A549 (cell line): Measurements from ENCODE around the gene PRKCSH.

Experiments
- RAD21 ChIP-seq, 2 experiments: fragments of >200 bp in 1 of 2; sonication (Bioruptor Twin) in 1 of 2; formaldehyde crosslinking in 1 of 2; IDR thresholded peaks in 1 of 2; conservative IDR thresholded peaks in 1 of 2; 2 replicates in 1 of 2; 3 replicates in 1 of 2; pipeline ENCODE4 v1.6.1; 2012 to 2018; ENCODE audit warnings: inconsistent platforms in 1 of 2
- TF ChIP-seq, protein P1 (sequence below): fragments of >200 bp; sonication (Bioruptor Twin); formaldehyde crosslinking; IDR thresholded peaks from 3 replicates; pipeline ENCODE4 v1.5.1; 2016

DNA sequence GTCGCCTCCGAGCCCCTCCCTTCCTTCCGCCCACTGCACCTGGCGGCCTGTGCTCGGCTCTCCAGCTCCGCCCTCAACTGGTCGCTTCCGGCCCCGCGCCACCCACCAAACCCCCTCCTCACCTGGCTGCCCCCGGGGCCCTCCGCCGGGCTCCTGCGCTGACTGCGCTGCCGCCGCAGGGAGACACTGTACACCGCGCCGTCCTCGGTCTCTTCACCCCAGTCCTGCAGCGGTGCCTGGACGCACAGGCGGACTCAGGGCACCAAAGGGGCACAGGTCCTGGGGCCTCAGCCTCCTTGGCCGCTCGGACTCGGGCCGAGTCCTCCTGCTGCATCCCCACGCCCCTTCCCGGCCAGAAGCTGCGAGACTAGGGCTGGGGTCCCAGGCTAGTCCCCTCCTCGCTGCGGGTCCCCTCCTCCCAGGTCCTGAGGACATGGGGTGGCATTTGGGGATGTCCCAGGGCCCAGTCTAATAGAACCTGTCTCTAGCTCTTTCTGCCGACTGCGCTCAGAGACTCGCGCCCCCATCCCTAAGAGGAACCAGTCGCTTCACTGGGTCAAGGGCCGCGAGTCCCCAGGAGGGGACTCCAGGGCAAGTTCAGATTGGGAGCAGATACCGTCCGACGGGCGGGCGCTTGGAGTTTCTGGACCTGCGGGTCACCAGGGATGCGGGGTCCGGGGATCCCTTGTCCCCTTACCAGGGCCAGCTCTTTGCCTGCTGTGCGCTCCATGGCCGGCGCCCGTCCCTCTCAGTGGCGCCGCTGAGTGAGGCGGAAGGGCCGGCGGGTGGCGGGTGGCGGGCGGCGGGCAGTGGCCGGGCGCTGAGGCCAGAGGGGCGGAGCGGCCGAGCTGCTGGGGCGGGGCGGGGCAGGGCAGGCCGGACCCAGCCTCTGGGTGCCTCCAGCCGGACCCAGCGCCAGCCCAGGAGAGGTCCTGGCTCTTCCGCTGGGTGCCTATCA, 16.6 kb upstream of the PRKCSH start, which contains the start of gene RGL3:
- TF ChIP-seq RAD21 (conservative IDR thresholded peaks at IDR 0.05 in 1 of 2, IDR thresholded peaks at IDR 0.05 in 1 of 2), result no peak
- TF ChIP-seq, protein P1, sequence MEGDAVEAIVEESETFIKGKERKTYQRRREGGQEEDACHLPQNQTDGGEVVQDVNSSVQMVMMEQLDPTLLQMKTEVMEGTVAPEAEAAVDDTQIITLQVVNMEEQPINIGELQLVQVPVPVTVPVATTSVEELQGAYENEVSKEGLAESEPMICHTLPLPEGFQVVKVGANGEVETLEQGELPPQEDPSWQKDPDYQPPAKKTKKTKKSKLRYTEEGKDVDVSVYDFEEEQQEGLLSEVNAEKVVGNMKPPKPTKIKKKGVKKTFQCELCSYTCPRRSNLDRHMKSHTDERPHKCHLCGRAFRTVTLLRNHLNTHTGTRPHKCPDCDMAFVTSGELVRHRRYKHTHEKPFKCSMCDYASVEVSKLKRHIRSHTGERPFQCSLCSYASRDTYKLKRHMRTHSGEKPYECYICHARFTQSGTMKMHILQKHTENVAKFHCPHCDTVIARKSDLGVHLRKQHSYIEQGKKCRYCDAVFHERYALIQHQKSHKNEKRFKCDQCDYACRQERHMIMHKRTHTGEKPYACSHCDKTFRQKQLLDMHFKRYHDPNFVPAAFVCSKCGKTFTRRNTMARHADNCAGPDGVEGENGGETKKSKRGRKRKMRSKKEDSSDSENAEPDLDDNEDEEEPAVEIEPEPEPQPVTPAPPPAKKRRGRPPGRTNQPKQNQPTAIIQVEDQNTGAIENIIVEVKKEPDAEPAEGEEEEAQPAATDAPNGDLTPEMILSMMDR, result no peak
